K562 (cell line): ENCODE results near the gene SAP30L. TPM values are rescaled to one million over a fixed set of nuclear protein-coding genes. Genes with fewer than 3 reads are reported as not detected.

Source experiments
- ATAC-seq: fragments of 200-7000 bp; cut with Tn5 transposase; 3 replicates; pipeline ENCODE4 v1.9.1; 2020; ENCODE audit warnings: moderate library complexity
- BruUV-seq: library from RNA; stranded (reverse); fragments of 400-500 nt; replicated peaks from 2 replicates; lab custom pipeline; 2021; lab: Mats Ljungman, UMichigan
- CTCF ChIA-PET: fragments of 300-600 bp; formaldehyde crosslinking; extraction: SDS; loops from one replicate; lab custom pipeline; 2021; ENCODE audit warnings: low intra/inter-chr PET ratio; lab: Yijun Ruan, JAX
- POLR2A ChIA-PET: fragments of 300-600, 350-650 bp; sonication (Branson Sonifier 250); formaldehyde crosslinking; extraction: SDS; loops from one replicate; lab custom pipeline; 2021; ENCODE audit warnings: antibody characterized with exemption, inconsistent platforms; lab: Yijun Ruan, JAX
- DNase-seq, 4 experiments: peaks; one replicate each; pipeline versions ENCODE4 v3.0.0 to v3.0.0-alpha.2; 2011 to 2018; ENCODE audit warnings: low spot score in 3 of 4, mixed read lengths in 3 of 4; ENCODE audit errors: extremely low read depth in 1 of 4
- FAIRE-seq: peaks from 2 replicates; lab custom pipeline; 2011; peaks lifted over from hg19 to GRCh38; lab: Jason Lieb, UNC
- H2AFZ ChIP-seq: 2 replicates; pipeline ENCODE4 v1.6.0; 2011; ENCODE audit warnings: low read depth, low read length, control low read depth, inconsistent platforms
- H3K27ac ChIP-seq: fragments of 200-600 bp; 3 replicates; pipeline ENCODE4 v1.8.0; 2011; ENCODE audit warnings: low read depth, mild to moderate bottlenecking, control low read depth, inconsistent platforms, low read length, moderate library complexity, mixed read lengths; ENCODE audit errors: extremely low read depth
- H3K27me3 ChIP-seq, 2 experiments: fragments of 300-600 bp in 1 of 2; 2 replicates in 1 of 2; 3 replicates in 1 of 2; pipeline versions ENCODE4 v1.6.0 to v1.8.0; 2011; ENCODE audit warnings: inconsistent platforms in 2 of 2, low read length in 2 of 2, mild to moderate bottlenecking in 1 of 2, mixed read lengths in 1 of 2, moderate library complexity in 1 of 2; ENCODE audit not compliant: control insufficient read depth in 2 of 2, insufficient read depth in 2 of 2
- H3K36me3 ChIP-seq: fragments of 300-600 bp; 3 replicates; pipeline ENCODE4 v1.8.0; 2011; ENCODE audit warnings: mild to moderate bottlenecking, low read length, inconsistent platforms; ENCODE audit not compliant: control insufficient read depth, insufficient read depth
- H3K4me1 ChIP-seq, 2 experiments: fragments of 200-600 bp in 1 of 2; replicated peaks in 1 of 2; 2 replicates in 1 of 2; 3 replicates in 1 of 2; pipeline versions ENCODE4 v1.5.1 to v1.8.0; 2011; ENCODE audit warnings: inconsistent platforms in 2 of 2, low read length in 2 of 2, mild to moderate bottlenecking in 1 of 2, mixed read lengths in 1 of 2, moderate library complexity in 1 of 2; ENCODE audit not compliant: control insufficient read depth in 2 of 2, insufficient read depth in 2 of 2
- H3K4me2 ChIP-seq: 2 replicates; pipeline ENCODE4 v1.6.1; 2011; ENCODE audit warnings: low read length, control low read depth, inconsistent platforms, mixed read lengths; ENCODE audit not compliant: insufficient read depth
- H3K4me3 ChIP-seq: fragments of 200-600 bp; sonication (generic), shearing (Covaris generic); 2 replicates; pipeline ENCODE4 v1.5.1; 2016; ENCODE audit warnings: control low read depth, inconsistent platforms
- H3K79me2 ChIP-seq: fragments of 200-600 bp; 3 replicates; pipeline ENCODE4 v1.8.0; 2011; ENCODE audit warnings: low read length, inconsistent platforms; ENCODE audit not compliant: control insufficient read depth, insufficient read depth
- H3K9ac ChIP-seq, 2 experiments: 2 replicates each; pipeline versions ENCODE4 v1.6.0 to v1.6.1; 2011; ENCODE audit warnings: low read depth in 2 of 2, low read length in 2 of 2, control low read depth in 1 of 2, inconsistent platforms in 1 of 2, mild to moderate bottlenecking in 1 of 2, mixed read lengths in 1 of 2; ENCODE audit not compliant: insufficient read depth in 1 of 2
- H3K9me1 ChIP-seq: one replicate; pipeline ENCODE4 v1.6.0; 2011; ENCODE audit warnings: inconsistent platforms, mild to moderate bottlenecking, low read length, moderate library complexity; ENCODE audit not compliant: control insufficient read depth, insufficient read depth
- H3K9me3 ChIP-seq: replicated peaks from 2 replicates; pipeline ENCODE4 v1.5.1; 2011; ENCODE audit warnings: low read depth, low read length, inconsistent platforms; ENCODE audit not compliant: control insufficient read depth, insufficient read depth
- H4K20me1 ChIP-seq: replicated peaks from 2 replicates; pipeline ENCODE4 v1.6.1; 2011; ENCODE audit warnings: low read length, inconsistent platforms, mixed read lengths; ENCODE audit not compliant: control insufficient read depth, insufficient read depth
- BHLHE40 ChIP-seq: IDR thresholded peaks from 2 replicates; pipeline ENCODE4 v1.6.1; 2011; ENCODE audit warnings: low read length, improper control_type of control experiment
- COPS2 ChIP-seq: fragments of 450-650 bp; conservative IDR thresholded peaks from 2 replicates; pipeline ENCODE4 v1.6.1; 2016; ENCODE audit warnings: mild to moderate bottlenecking, moderate library complexity
- E2F3 ChIP-seq: fragments of 250-450 bp; sonication (Bioruptor Pico); IDR thresholded peaks from 2 replicates; pipeline ENCODE4 v1.4.0; 2020; ENCODE audit warnings: mild to moderate bottlenecking
- HDGF ChIP-seq: fragments of 450-650 bp; IDR thresholded peaks from 2 replicates; pipeline ENCODE4 v1.6.1; 2016
- MECOM ChIP-seq: fragments of 250-450 bp; sonication (Bioruptor Pico); IDR thresholded peaks from 2 replicates; pipeline ENCODE4 v1.8.0; 2022; ENCODE audit warnings: inconsistent platforms
- PRMT5 ChIP-seq: sonication (generic); formaldehyde crosslinking; IDR thresholded peaks from 2 replicates; pipeline ENCODE4 v1.5.0; 2020; ENCODE audit warnings: missing genetic modification reagents
- PURB ChIP-seq: sonication (generic); formaldehyde crosslinking; IDR thresholded peaks from 2 replicates; pipeline ENCODE4 v1.9.0; 2021; ENCODE audit warnings: low read depth, mild to moderate bottlenecking, missing genetic modification reagents
- RCOR1 ChIP-seq, 2 experiments: IDR thresholded peaks; 2 replicates each; pipeline ENCODE4 v1.6.1; 2012; ENCODE audit warnings: low read depth in 2 of 2, low read length in 2 of 2, borderline replicate concordance in 1 of 2, improper control_type of control experiment in 1 of 2
- RFX1 ChIP-seq: fragments of 450-650 bp; IDR thresholded peaks from 2 replicates; pipeline ENCODE4 v1.6.1; 2016; ENCODE audit warnings: mild to moderate bottlenecking, moderate library complexity
- RNF2 ChIP-seq: sonication (generic); IDR thresholded peaks from 2 replicates; pipeline ENCODE4 v1.6.1; 2016
- SMAD4 ChIP-seq: fragments of 250-450 bp; sonication (Bioruptor Pico); conservative IDR thresholded peaks from 2 replicates; pipeline ENCODE4 v1.8.0; 2021; ENCODE audit warnings: inconsistent platforms, mild to moderate bottlenecking, moderate library complexity
- SREBF2 ChIP-seq: sonication (generic); formaldehyde crosslinking; IDR thresholded peaks from 2 replicates; pipeline ENCODE4 v1.4.0; 2020; ENCODE audit warnings: mild to moderate bottlenecking, missing genetic modification reagents
- ZNF184 ChIP-seq: sonication (generic); formaldehyde crosslinking; IDR thresholded peaks from 2 replicates; pipeline ENCODE4 v1.5.0; 2020; ENCODE audit warnings: missing genetic modification reagents
- ZNF253 ChIP-seq: fragments of 250-450 bp; sonication (Bioruptor Pico); conservative IDR thresholded peaks from 2 replicates; pipeline ENCODE4 v1.6.1; 2021; ENCODE audit warnings: mild to moderate bottlenecking
- WGBS: fragments of 100-300 bp; shearing (Covaris generic); methylation state at CpG from one replicate; pipeline ENCODE4 v1.1.6; 2016; ENCODE audit warnings: low coverage, mixed read lengths; ENCODE audit not compliant: insufficient coverage; ENCODE audit errors: missing lambda C conversion rate; 5-methylcytosine and 5-hydroxymethylcytosine counted together
- in situ Hi-C: fragments of 300-500 bp; cut with MboI; formaldehyde crosslinking; loops from 4 replicates; pipeline ENCODE4 v1.15.0; 2018; ENCODE audit warnings: inconsistent platforms, mixed read lengths
- intact Hi-C: fragments of 100-400 bp; cut with micrococcal nuclease; formaldehyde crosslinking; loops from 2 replicates; pipeline ENCODE4 v1.14.2; 2022
- polyA plus RNA-seq, 8 experiments: library from polyadenylated mRNA; depleted of rRNA in 4 of 8; stranded (reverse) in 5 of 8; unstranded in 3 of 8; fragments of >200 nt; fragmentation: Nextera tagmentation in 2 of 8; fragmentation: Illumina TruSeq in 1 of 8; extraction: Ambion mirVana in 2 of 8; extraction: Trizol in 1 of 8; gene quantifications; 2 replicates each; pipeline versions ENCODE4 v1.2.1 to v1.2.3, GENCODE V29; 2011 to 2014; ENCODE audit warnings: inconsistent platforms in 1 of 8, missing spikeins in 1 of 8
- total RNA-seq, 7 experiments: library from RNA; depleted of rRNA in 6 of 7; stranded (reverse); fragments of >200 nt in 6 of 7; fragmentation: Illumina TruSeq in 2 of 7; extraction: Trizol in 2 of 7; gene quantifications; 2 replicates each; pipeline versions ENCODE4 v1.2.1 to v1.2.3, GENCODE V29; 2011 to 2021; ENCODE audit warnings: low replicate concordance in 1 of 7
- TF ChIP-seq, protein P1 (sequence below): IDR thresholded peaks from 3 replicates; pipeline ENCODE4 v1.6.1; 2011; ENCODE audit warnings: borderline replicate concordance, mild to moderate bottlenecking; ENCODE audit not compliant: insufficient read length, insufficient read depth
- TF ChIP-seq, protein P2 (sequence below): IDR thresholded peaks from 2 replicates; pipeline ENCODE4 v1.6.1; 2014; ENCODE audit warnings: antibody characterized with exemption

SAP30L gene
- total and polyA plus RNA-seq, 9 of the 15 experiments (the other 6 are each of a cell fraction or from before 2014, with no cell fraction given), result 5.1 to 33.6 (median 28.1) TPM

DNA sequence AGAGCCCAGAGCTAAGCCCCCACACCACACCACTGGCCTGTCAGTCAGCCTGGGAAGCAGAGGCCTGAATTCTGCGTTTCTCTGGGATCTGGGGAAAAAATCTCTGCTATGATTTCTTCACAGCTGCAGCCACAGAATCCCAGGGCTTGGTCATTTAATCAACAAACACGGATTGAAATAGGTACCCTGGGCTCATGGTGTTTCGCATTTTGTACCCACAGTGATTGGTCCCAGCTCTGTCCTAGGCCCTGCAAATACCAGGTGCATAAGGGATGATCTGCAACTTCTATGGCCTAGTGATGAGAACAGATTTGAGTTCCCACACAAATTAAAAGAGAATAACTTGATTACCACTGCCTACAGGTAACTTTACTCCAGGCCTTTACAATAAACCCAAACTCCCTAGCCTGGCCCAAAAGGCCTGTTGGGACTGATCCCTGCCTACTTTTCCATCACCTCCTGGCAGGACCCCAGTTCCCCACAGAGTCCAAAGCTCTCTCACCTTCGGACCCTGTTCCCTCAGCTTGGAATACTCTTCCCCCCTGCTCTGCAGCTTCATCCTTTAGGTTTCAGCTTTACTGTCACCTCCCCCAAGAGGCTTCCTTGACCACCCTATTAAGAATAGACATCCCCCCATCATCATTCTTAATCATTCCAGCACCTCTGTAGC, 14.7 kb upstream of the SAP30L start (continued):
- TF ChIP-seq MECOM (CRISPR knock-in tag) (no peak), HDGF (no peak)
- TF ChIP-seq, protein P1, sequence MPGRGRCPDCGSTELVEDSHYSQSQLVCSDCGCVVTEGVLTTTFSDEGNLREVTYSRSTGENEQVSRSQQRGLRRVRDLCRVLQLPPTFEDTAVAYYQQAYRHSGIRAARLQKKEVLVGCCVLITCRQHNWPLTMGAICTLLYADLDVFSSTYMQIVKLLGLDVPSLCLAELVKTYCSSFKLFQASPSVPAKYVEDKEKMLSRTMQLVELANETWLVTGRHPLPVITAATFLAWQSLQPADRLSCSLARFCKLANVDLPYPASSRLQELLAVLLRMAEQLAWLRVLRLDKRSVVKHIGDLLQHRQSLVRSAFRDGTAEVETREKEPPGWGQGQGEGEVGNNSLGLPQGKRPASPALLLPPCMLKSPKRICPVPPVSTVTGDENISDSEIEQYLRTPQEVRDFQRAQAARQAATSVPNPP, result no peak

DNA sequence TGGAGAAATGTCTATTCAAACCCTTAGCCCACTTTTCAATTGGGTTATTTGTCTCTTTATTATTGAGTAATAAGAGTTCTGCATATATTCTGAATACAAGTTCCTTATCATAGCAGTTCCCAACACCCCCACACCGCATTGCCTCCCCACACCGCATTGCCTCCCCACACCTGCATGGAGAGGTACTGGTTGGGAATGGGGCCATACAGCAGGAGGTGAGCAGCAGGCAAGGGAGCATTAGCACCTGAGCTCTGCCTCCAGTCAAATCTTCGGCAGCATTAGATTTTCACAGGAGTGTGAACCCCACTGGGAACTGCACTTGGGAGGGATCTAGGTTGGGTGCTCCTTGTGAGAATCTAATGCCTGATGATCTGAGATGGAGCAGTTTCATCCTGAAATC, 10.6 kb upstream of the SAP30L start:
- H3K27me3 ChIP-seq, result no peaks in the 10 kb centered on the region
- FAIRE-seq (no peak), ATAC-seq (no peak), DNase-seq (no peak)
- H3K27ac ChIP-seq, result no peak overlapping the region
- no peak overlapping the region for H3K4me3 ChIP-seq
- no TSS peak for BruUV-seq
- no peaks in the 10 kb centered on the region for H4K20me1 ChIP-seq
- in situ Hi-C loops (no loop called here), intact Hi-C loops (no loop called here)
- H3K4me2 ChIP-seq, result no peak overlapping the region
- H3K79me2 ChIP-seq, result no peaks in the 10 kb centered on the region
- TF ChIP-seq ZNF184 (CRISPR knock-in tag), result no peak
- TF ChIP-seq COPS2, result no peak
- TF ChIP-seq PRMT5, result no peak
- no peak for TF ChIP-seq RCOR1 (IDR thresholded peaks at IDR 0.05; ENCODE audit: borderline replicate concordance in 1 of 2, low read depth in 2 of 2, low read length in 2 of 2)
- no peak for TF ChIP-seq SREBF2 (CRISPR knock-in tag)
- TF ChIP-seq RFX1, result no peak
- no peak for TF ChIP-seq E2F3 (CRISPR knock-in tag)
- TF ChIP-seq RNF2, result no peak
- no peak for TF ChIP-seq BHLHE40
- TF ChIP-seq ZNF253 (CRISPR knock-in tag), result no peak
- TF ChIP-seq SMAD4 (CRISPR knock-in tag), result no peak
- TF ChIP-seq, protein P2, sequence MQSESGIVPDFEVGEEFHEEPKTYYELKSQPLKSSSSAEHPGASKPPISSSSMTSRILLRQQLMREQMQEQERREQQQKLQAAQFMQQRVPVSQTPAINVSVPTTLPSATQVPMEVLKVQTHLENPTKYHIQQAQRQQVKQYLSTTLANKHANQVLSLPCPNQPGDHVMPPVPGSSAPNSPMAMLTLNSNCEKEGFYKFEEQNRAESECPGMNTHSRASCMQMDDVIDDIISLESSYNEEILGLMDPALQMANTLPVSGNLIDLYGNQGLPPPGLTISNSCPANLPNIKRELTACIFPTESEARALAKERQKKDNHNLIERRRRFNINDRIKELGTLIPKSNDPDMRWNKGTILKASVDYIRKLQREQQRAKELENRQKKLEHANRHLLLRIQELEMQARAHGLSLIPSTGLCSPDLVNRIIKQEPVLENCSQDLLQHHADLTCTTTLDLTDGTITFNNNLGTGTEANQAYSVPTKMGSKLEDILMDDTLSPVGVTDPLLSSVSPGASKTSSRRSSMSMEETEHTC, result no peak
- no peak for TF ChIP-seq PURB (CRISPR knock-in tag)
- peaks cover 41% of the 10 kb centered on the region for H3K36me3 ChIP-seq
- H3K4me1 ChIP-seq, result no peaks in the 10 kb centered on the region
- no peak overlapping the region for H3K9ac ChIP-seq
- CTCF ChIA-PET, result no interaction called here
- H2AFZ ChIP-seq, result no peak overlapping the region
- WGBS, result 96% methylated on average over 3 of the region's 3 CpGs
- POLR2A ChIA-PET, result no interaction called here
- H3K9me3 ChIP-seq, result no peaks in the 10 kb centered on the region
- no peaks in the 10 kb centered on the region for H3K9me1 ChIP-seq
